ENCODE results near the gene NCCRP1. TPM values are rescaled to one million over a fixed set of nuclear protein-coding genes. Genes with fewer than 3 reads are reported as not detected.
A peak's percentile ranks its signal among the peaks of the same experiment; 100 is the strongest.

NCCRP1 gene
- total RNA-seq (not detected), polyA plus RNA-seq (not detected)

GRCh38 chr19:39196860-39197562 lies at the start of gene NCCRP1:
NCCRP1 (plus strand) TSS chr19:39196964; CDS start chr19:39196983, 19 bp downstream.
- Mint-ChIP-seq H3K4me1 (peaks cover 14 to 32% (median 22%) of the 10 kb centered on the region in 4 donors), H3K27me3 (peaks cover 30 to 46% of the 10 kb centered on the region in 2 donors), H3K9me3 (no peaks in the 10 kb centered on the region), H3K27ac (peak within 1 kb of the TSS in 5 of 7 donors; percentile 5 to 60 (median 41)), H3K36me3 (no peaks in the 10 kb centered on the region), H3K4me3 (peak within 1 kb of the TSS; percentile 32 to 80 (median 74))
- DNase-seq, result no peak
- intact Hi-C loops (cut with micrococcal nuclease), result no loop called here
- Histone ChIP-seq H3K27me3 (ENCODE audit: insufficient read depth, low read length) (peaks cover 13% of the 10 kb centered on the region), H3K27ac (ENCODE audit: low read depth, low read length) (no peak within 1 kb of the TSS), H3K4me1 (ENCODE audit: insufficient read depth, low read length) (peaks cover 24% of the 10 kb centered on the region), H3K36me3 (ENCODE audit: insufficient read depth, low read length) (no peaks in the 10 kb centered on the region), H3K4me3 (ENCODE audit: low read length in 2 of 2) (no peak within 1 kb of the TSS), H3K9me3 (ENCODE audit: control insufficient read depth in 1 of 2, low read length in 2 of 2) (no peaks in the 10 kb centered on the region)
- ChIA-PET CTCF (ENCODE audit: partially characterized antibody) (no interaction called here), POLR2A (ENCODE audit: partially characterized antibody) (no interaction called here)

- H3K4me1 ChIP-seq (ENCODE audit: insufficient read depth, low read length), result no peaks in the 10 kb centered on the region
- ChIA-PET CTCF (ENCODE audit: partially characterized antibody) (interaction anchor here (0.6 to 0.7 kb wide), 4 partner anchors 37 to 179 kb away, joined by 3 to 5 read pairs (median 4); no protein-coding TSS in a partner anchor), POLR2A (ENCODE audit: partially characterized antibody) (no interaction called here)
- peaks cover 8 to 24% (median 18%) of the 10 kb centered on the region in 4 donors for H3K4me1 Mint-ChIP-seq
- H3K9me3 ChIP-seq (ENCODE audit: control insufficient read depth in 1 of 2, low read length in 2 of 2), result no peaks in the 10 kb centered on the region
- H3K36me3 Mint-ChIP-seq, result peaks cover 0 to 3% of the 10 kb centered on the region in 2 donors
- H3K27me3 Mint-ChIP-seq, result no peaks in the 10 kb centered on the region
- no peak overlapping the region for H3K27ac ChIP-seq (ENCODE audit: low read depth, low read length)
- H3K4me3 Mint-ChIP-seq, result no peak overlapping the region
- no peaks in the 10 kb centered on the region for H3K27me3 ChIP-seq (ENCODE audit: insufficient read depth, low read length)
- no peak for DNase-seq
- no peak overlapping the region for H3K27ac Mint-ChIP-seq
- H3K4me3 ChIP-seq (ENCODE audit: low read length in 2 of 2), result no peak overlapping the region
- intact Hi-C loops (cut with micrococcal nuclease), result no loop called here
- H3K9me3 Mint-ChIP-seq, result no peaks in the 10 kb centered on the region
- H3K36me3 ChIP-seq (ENCODE audit: insufficient read depth, low read length), result no peaks in the 10 kb centered on the region
Observed at GRCh38 chr19:39147480-39147879, 49.3 kb upstream of the NCCRP1 start.

- no peaks in the 10 kb centered on the region for H3K4me1 ChIP-seq (ENCODE audit: insufficient read depth, low read length)
- Mint-ChIP-seq H3K36me3 (peaks cover 3% of the 10 kb centered on the region in 2 donors), H3K9me3 (peaks cover 0 to 2% (median 0%) of the 10 kb centered on the region in 8 donors), H3K27ac (no peak overlapping the region), H3K4me3 (no peak overlapping the region), H3K27me3 (no peaks in the 10 kb centered on the region), H3K4me1 (peaks cover 10 to 21% (median 19%) of the 10 kb centered on the region in 4 donors)
- no peak for DNase-seq
- CTCF ChIA-PET (ENCODE audit: partially characterized antibody), result interaction anchor here (1.7 kb wide), 1 partner anchor 27 kb away, joined by 6 read pairs; no protein-coding TSS in a partner anchor
- POLR2A ChIA-PET (ENCODE audit: partially characterized antibody), result no interaction called here
- H3K27me3 ChIP-seq (ENCODE audit: insufficient read depth, low read length), result no peaks in the 10 kb centered on the region
- no peaks in the 10 kb centered on the region for H3K9me3 ChIP-seq (ENCODE audit: control insufficient read depth in 1 of 2, low read length in 2 of 2)
- H3K36me3 ChIP-seq (ENCODE audit: insufficient read depth, low read length), result no peaks in the 10 kb centered on the region
- no peak overlapping the region for H3K27ac ChIP-seq (ENCODE audit: low read depth, low read length)
- no peak overlapping the region for H3K4me3 ChIP-seq (ENCODE audit: low read length in 2 of 2)
- intact Hi-C loops (cut with micrococcal nuclease), result no loop called here
Observed at GRCh38 chr19:39148939-39149529, 47.7 kb upstream of the NCCRP1 start.

GRCh38 chr19:39150235-39150634 lies 46.5 kb upstream of the NCCRP1 start:
- Mint-ChIP-seq H3K4me1 (peaks cover 11 to 19% (median 16%) of the 10 kb centered on the region in 4 donors), H3K36me3 (peaks cover 3 to 4% of the 10 kb centered on the region in 2 donors), H3K9me3 (peaks cover 0 to 2% (median 0%) of the 10 kb centered on the region in 8 donors), H3K27ac (no peak overlapping the region), H3K4me3 (no peak overlapping the region), H3K27me3 (no peaks in the 10 kb centered on the region)
- no peaks in the 10 kb centered on the region for H3K27me3 ChIP-seq (ENCODE audit: insufficient read depth, low read length)
- H3K9me3 ChIP-seq (ENCODE audit: control insufficient read depth in 1 of 2, low read length in 2 of 2), result no peaks in the 10 kb centered on the region
- no peak for DNase-seq
- intact Hi-C loops (cut with micrococcal nuclease), result no loop called here
- no peak overlapping the region for H3K4me3 ChIP-seq (ENCODE audit: low read length in 2 of 2)
- POLR2A ChIA-PET (ENCODE audit: partially characterized antibody), result no interaction called here
- H3K36me3 ChIP-seq (ENCODE audit: insufficient read depth, low read length), result no peaks in the 10 kb centered on the region
- CTCF ChIA-PET (ENCODE audit: partially characterized antibody), result interaction anchor here (1.7 kb wide), 1 partner anchor 28 kb away, joined by 6 read pairs; no protein-coding TSS in a partner anchor
- H3K27ac ChIP-seq (ENCODE audit: low read depth, low read length), result no peak overlapping the region
- no peaks in the 10 kb centered on the region for H3K4me1 ChIP-seq (ENCODE audit: insufficient read depth, low read length)

GRCh38 chr19:39150807-39151600 lies 45.8 kb upstream of the NCCRP1 start:
- no peaks in the 10 kb centered on the region for H3K9me3 ChIP-seq (ENCODE audit: control insufficient read depth in 1 of 2, low read length in 2 of 2)
- POLR2A ChIA-PET (ENCODE audit: partially characterized antibody), result no interaction called here
- no peaks in the 10 kb centered on the region for H3K36me3 ChIP-seq (ENCODE audit: insufficient read depth, low read length)
- no peak for DNase-seq
- no peak overlapping the region for H3K27ac Mint-ChIP-seq
- no peaks in the 10 kb centered on the region for H3K27me3 Mint-ChIP-seq
- H3K4me3 Mint-ChIP-seq, result no peak overlapping the region
- H3K36me3 Mint-ChIP-seq, result peaks cover 3 to 4% of the 10 kb centered on the region in 2 donors
- no peak overlapping the region for H3K27ac ChIP-seq (ENCODE audit: low read depth, low read length)
- no peaks in the 10 kb centered on the region for H3K27me3 ChIP-seq (ENCODE audit: insufficient read depth, low read length)
- CTCF ChIA-PET (ENCODE audit: partially characterized antibody), result interaction anchor here (1.4 to 1.7 kb wide), 2 partner anchors 29 to 41 kb away, joined by 3 to 6 read pairs; no protein-coding TSS in a partner anchor
- no peaks in the 10 kb centered on the region for H3K4me1 ChIP-seq (ENCODE audit: insufficient read depth, low read length)
- H3K9me3 Mint-ChIP-seq, result peaks cover 0 to 2% (median 0%) of the 10 kb centered on the region in 8 donors
- H3K4me1 Mint-ChIP-seq, result peaks cover 12 to 21% (median 16%) of the 10 kb centered on the region in 4 donors
- intact Hi-C loops (cut with micrococcal nuclease), result no loop called here
- no peak overlapping the region for H3K4me3 ChIP-seq (ENCODE audit: low read length in 2 of 2)

DNA sequence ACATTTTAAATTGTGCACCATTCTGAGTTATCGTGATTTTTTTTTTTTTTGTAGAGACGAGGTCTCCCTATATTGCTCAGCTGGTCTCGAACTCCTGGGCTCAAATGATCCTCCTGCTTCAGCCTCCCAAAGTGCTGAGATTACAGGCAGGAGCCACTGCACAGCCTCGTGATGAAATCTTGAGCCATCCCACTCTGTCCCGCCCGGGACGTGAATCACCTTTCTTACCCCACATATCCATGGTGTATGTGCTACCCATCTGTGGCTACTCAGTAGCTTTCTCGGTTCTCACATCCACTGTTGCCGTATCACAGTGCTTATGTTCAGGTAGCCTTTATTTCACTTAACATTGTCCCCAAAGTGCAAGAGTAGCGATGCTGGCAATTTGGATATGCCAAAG lies 44.7 kb upstream of the NCCRP1 start:
- intact Hi-C loops (cut with micrococcal nuclease), result no loop called here
- H3K9me3 Mint-ChIP-seq, result peaks cover 0 to 2% (median 0%) of the 10 kb centered on the region in 8 donors
- H3K4me3 Mint-ChIP-seq, result no peak overlapping the region
- peaks cover 4% of the 10 kb centered on the region for H3K4me1 ChIP-seq (ENCODE audit: insufficient read depth, low read length)
- no peaks in the 10 kb centered on the region for H3K27me3 ChIP-seq (ENCODE audit: insufficient read depth, low read length)
- H3K27ac Mint-ChIP-seq, result no peak overlapping the region
- ChIA-PET POLR2A (ENCODE audit: partially characterized antibody) (no interaction called here), CTCF (ENCODE audit: partially characterized antibody) (interaction anchor here (1.4 kb wide), 1 partner anchor 42 kb away, joined by 3 read pairs; no protein-coding TSS in a partner anchor)
- no peak overlapping the region for H3K4me3 ChIP-seq (ENCODE audit: low read length in 2 of 2)
- peaks cover 10 to 20% (median 15%) of the 10 kb centered on the region in 4 donors for H3K4me1 Mint-ChIP-seq
- no peak overlapping the region for H3K27ac ChIP-seq (ENCODE audit: low read depth, low read length)
- peaks cover 3 to 4% of the 10 kb centered on the region in 2 donors for H3K36me3 Mint-ChIP-seq
- no peaks in the 10 kb centered on the region for H3K36me3 ChIP-seq (ENCODE audit: insufficient read depth, low read length)
- H3K27me3 Mint-ChIP-seq, result no peaks in the 10 kb centered on the region
- DNase-seq, result no peak
- H3K9me3 ChIP-seq (ENCODE audit: control insufficient read depth in 1 of 2, low read length in 2 of 2), result no peaks in the 10 kb centered on the region
